GM12878 (cell line): Measurements from ENCODE around the gene AP3D1. TPM values are rescaled to one million over a fixed set of nuclear protein-coding genes. Genes with fewer than 3 reads are reported as not detected.

ENCODE experiments used
- ATF7 ChIP-seq: fragments of 450-650 bp; IDR thresholded peaks from 2 replicates; pipeline ENCODE4 v1.6.1; 2016; ENCODE audit warnings: low read depth, mild to moderate bottlenecking
- BRCA1 ChIP-seq: IDR thresholded peaks from 2 replicates; pipeline ENCODE4 v1.6.1; 2011; ENCODE audit warnings: low read depth, low read length, improper control_type of control experiment
- CBFB ChIP-seq: IDR thresholded peaks from 2 replicates; pipeline ENCODE4 v1.6.1; 2016; ENCODE audit warnings: antibody characterized with exemption, low read depth
- CHD2 ChIP-seq: IDR thresholded peaks from 2 replicates; pipeline ENCODE4 v1.6.1; 2011; ENCODE audit warnings: low read depth, low read length, improper control_type of control experiment, borderline replicate concordance
- JUND ChIP-seq: IDR thresholded peaks from 2 replicates; pipeline ENCODE4 v1.6.1; 2012; ENCODE audit warnings: low read depth, mild to moderate bottlenecking, low read length, improper control_type of control experiment, moderate library complexity
- KLF5 ChIP-seq: fragments of 450-650 bp; IDR thresholded peaks from 2 replicates; pipeline ENCODE4 v1.6.1; 2014; ENCODE audit warnings: mild to moderate bottlenecking; ENCODE audit not compliant: partially characterized antibody
- POLR2AphosphoS2 ChIP-seq: IDR thresholded peaks from 2 replicates; pipeline ENCODE4 v1.6.1; 2011; ENCODE audit warnings: low read depth, mild to moderate bottlenecking, low read length, improper control_type of control experiment, moderate library complexity
- RB1 ChIP-seq: fragments of 450-650 bp; formaldehyde crosslinking; IDR thresholded peaks from 2 replicates; pipeline ENCODE4 v1.6.1; 2017; ENCODE audit warnings: mild to moderate bottlenecking, borderline replicate concordance
- RELA ChIP-seq: fragments of 450-650 bp; IDR thresholded peaks from 2 replicates; pipeline ENCODE4 v1.8.0; 2014; ENCODE audit warnings: borderline replicate concordance; ENCODE audit not compliant: partially characterized antibody
- SIN3A ChIP-seq: IDR thresholded peaks from 2 replicates; pipeline ENCODE4 v1.6.1; 2012; ENCODE audit warnings: low read depth, low read length, improper control_type of control experiment
- SRF ChIP-seq, 2 experiments: IDR thresholded peaks; 2 replicates each; pipeline ENCODE4 v1.6.1; 2011; ENCODE audit warnings: low read depth in 2 of 2, low read length in 2 of 2, mild to moderate bottlenecking in 1 of 2, moderate library complexity in 1 of 2
- TCF12 ChIP-seq: IDR thresholded peaks from 2 replicates; pipeline ENCODE4 v1.6.1; 2011; ENCODE audit warnings: low read depth, mild to moderate bottlenecking, low read length
- ZNF207 ChIP-seq: fragments of 450-650 bp; IDR thresholded peaks from 2 replicates; pipeline ENCODE4 v1.6.1; 2014; ENCODE audit warnings: antibody characterized with exemption, mild to moderate bottlenecking, borderline replicate concordance
- ZNF24 ChIP-seq: fragments of 450-650 bp; IDR thresholded peaks from 2 replicates; pipeline ENCODE4 v1.6.1; 2017; ENCODE audit warnings: antibody characterized with exemption, mild to moderate bottlenecking
- ZSCAN29 ChIP-seq: fragments of 450-650 bp; IDR thresholded peaks from 2 replicates; pipeline ENCODE4 v1.6.1; 2017; ENCODE audit warnings: mild to moderate bottlenecking, moderate library complexity
- polyA plus RNA-seq, 11 experiments: library from polyadenylated mRNA; depleted of rRNA in 4 of 11; unstranded in 6 of 11; stranded (reverse) in 5 of 11; fragments of >200 nt; fragmentation: Nextera tagmentation in 4 of 11; fragmentation: Illumina TruSeq in 1 of 11; extraction: Ambion mirVana in 4 of 11; extraction: Trizol in 1 of 11; gene quantifications; 1 replicate in 1 of 11; 2 replicates in 10 of 11; pipeline versions ENCODE4 v1.2.1 to v1.2.3, GENCODE V29; 2011 to 2016; ENCODE audit warnings: inconsistent platforms in 2 of 11, missing spikeins in 2 of 11, low read depth in 1 of 11
- total RNA-seq, 4 experiments: library from RNA; depleted of rRNA in 3 of 4; stranded (reverse); fragments of >200 nt in 3 of 4; fragmentation: Illumina TruSeq in 1 of 4; extraction: Trizol in 1 of 4; gene quantifications; 2 replicates each; pipeline versions ENCODE4 v1.2.1 to v1.2.3, GENCODE V29; 2013 to 2021
- TF ChIP-seq, protein P1 (sequence below): fragments of 450-650 bp; IDR thresholded peaks from 2 replicates; pipeline ENCODE4 v1.6.1; 2016; ENCODE audit warnings: mild to moderate bottlenecking
- TF ChIP-seq, protein P2 (sequence below): IDR thresholded peaks from 2 replicates; pipeline ENCODE4 v1.6.1; 2012; ENCODE audit warnings: mild to moderate bottlenecking, low read depth, low read length
- TF ChIP-seq, protein P3 (sequence below): IDR thresholded peaks from 2 replicates; pipeline ENCODE4 v1.6.1; 2011; ENCODE audit warnings: borderline replicate concordance, low read depth, mild to moderate bottlenecking, moderate library complexity, low read length; ENCODE audit not compliant: insufficient read depth, poor library complexity, severe bottlenecking
- TF ChIP-seq, protein P4 (sequence below), 3 experiments: IDR thresholded peaks in 2 of 3; conservative IDR thresholded peaks in 1 of 3; 2 replicates each; pipeline ENCODE4 v1.5.1; 2011; ENCODE audit warnings: low read depth in 3 of 3, low read length in 3 of 3, mild to moderate bottlenecking in 3 of 3, control low read depth in 2 of 3, moderate library complexity in 2 of 3, inconsistent platforms in 1 of 3, mixed read lengths in 1 of 3; ENCODE audit not compliant: control insufficient read depth in 2 of 3, insufficient read depth in 1 of 3; ENCODE audit errors: extremely low read depth in 1 of 3

The AP3D1 gene
- total and polyA plus RNA-seq, 10 of the 15 experiments (the other 5 are each of a cell fraction or from before 2014, with no cell fraction given): 1.5 to 108 (median 59.1) TPM

DNA sequence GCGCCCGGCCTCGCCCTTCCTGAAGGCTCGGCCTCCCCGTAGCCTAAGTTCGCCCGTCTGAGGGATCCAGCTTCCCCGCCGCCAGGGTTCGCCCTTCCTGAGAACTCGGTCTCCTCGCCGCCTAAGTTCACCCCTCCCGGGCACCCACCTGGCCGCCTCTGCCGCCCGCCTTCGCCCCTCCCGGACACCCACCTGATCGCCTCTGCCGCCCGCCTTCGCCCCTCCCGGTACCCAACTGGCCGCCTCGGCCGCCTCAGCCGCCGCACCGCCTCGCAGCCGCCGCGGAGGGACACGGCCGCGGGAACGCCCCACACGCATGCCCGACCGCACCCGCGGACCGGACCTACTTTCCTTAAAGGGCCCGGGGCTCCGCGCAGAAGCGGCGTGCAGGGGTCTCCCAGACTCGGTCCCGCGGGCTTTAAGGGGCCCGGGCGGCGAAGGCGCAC is 55.3 kb downstream of the AP3D1 start, which contains the start of gene MOB3A (continued):
- TF ChIP-seq, protein P1, sequence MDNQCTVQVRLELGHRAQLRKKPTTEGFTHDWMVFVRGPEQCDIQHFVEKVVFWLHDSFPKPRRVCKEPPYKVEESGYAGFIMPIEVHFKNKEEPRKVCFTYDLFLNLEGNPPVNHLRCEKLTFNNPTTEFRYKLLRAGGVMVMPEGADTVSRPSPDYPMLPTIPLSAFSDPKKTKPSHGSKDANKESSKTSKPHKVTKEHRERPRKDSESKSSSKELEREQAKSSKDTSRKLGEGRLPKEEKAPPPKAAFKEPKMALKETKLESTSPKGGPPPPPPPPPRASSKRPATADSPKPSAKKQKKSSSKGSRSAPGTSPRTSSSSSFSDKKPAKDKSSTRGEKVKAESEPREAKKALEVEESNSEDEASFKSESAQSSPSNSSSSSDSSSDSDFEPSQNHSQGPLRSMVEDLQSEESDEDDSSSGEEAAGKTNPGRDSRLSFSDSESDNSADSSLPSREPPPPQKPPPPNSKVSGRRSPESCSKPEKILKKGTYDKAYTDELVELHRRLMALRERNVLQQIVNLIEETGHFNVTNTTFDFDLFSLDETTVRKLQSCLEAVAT: peak; percentile 93
- TF ChIP-seq KLF5 (peak; percentile 91), CHD2 (peak; percentile 98), ZSCAN29 (0 out of 2 replicates have a peak, but pooled peaks have one; percentile 51), ZNF207 (peak; percentile 97), SIN3A (peak; percentile 90), JUND (no peak), RB1 (peak; percentile 97), POLR2AphosphoS2 (0 out of 2 replicates have a peak, but pooled peaks have one; percentile 56), ZNF24 (peak; percentile 51; the same call in 1 of the 2 replicates), RELA (peak; percentile 88), SRF (IDR thresholded peaks at IDR 0.05; ENCODE audit: low read depth in 2 of 2, low read length in 2 of 2) (no peak), TCF12 (peak; percentile 66; the same call in 1 of the 2 replicates), ATF7 (no peak; the same call in 1 of the 2 replicates), BRCA1 (0 out of 2 replicates have a peak, but pooled peaks have one; percentile 42), CBFB (peak; percentile 26; the same call in 1 of the 2 replicates)
- TF ChIP-seq, protein P2, sequence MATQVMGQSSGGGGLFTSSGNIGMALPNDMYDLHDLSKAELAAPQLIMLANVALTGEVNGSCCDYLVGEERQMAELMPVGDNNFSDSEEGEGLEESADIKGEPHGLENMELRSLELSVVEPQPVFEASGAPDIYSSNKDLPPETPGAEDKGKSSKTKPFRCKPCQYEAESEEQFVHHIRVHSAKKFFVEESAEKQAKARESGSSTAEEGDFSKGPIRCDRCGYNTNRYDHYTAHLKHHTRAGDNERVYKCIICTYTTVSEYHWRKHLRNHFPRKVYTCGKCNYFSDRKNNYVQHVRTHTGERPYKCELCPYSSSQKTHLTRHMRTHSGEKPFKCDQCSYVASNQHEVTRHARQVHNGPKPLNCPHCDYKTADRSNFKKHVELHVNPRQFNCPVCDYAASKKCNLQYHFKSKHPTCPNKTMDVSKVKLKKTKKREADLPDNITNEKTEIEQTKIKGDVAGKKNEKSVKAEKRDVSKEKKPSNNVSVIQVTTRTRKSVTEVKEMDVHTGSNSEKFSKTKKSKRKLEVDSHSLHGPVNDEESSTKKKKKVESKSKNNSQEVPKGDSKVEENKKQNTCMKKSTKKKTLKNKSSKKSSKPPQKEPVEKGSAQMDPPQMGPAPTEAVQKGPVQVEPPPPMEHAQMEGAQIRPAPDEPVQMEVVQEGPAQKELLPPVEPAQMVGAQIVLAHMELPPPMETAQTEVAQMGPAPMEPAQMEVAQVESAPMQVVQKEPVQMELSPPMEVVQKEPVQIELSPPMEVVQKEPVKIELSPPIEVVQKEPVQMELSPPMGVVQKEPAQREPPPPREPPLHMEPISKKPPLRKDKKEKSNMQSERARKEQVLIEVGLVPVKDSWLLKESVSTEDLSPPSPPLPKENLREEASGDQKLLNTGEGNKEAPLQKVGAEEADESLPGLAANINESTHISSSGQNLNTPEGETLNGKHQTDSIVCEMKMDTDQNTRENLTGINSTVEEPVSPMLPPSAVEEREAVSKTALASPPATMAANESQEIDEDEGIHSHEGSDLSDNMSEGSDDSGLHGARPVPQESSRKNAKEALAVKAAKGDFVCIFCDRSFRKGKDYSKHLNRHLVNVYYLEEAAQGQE: no peak
- TF ChIP-seq, protein P3, sequence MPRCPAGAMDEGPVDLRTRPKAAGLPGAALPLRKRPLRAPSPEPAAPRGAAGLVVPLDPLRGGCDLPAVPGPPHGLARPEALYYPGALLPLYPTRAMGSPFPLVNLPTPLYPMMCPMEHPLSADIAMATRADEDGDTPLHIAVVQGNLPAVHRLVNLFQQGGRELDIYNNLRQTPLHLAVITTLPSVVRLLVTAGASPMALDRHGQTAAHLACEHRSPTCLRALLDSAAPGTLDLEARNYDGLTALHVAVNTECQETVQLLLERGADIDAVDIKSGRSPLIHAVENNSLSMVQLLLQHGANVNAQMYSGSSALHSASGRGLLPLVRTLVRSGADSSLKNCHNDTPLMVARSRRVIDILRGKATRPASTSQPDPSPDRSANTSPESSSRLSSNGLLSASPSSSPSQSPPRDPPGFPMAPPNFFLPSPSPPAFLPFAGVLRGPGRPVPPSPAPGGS: peak; percentile 67
- TF ChIP-seq, protein P4, sequence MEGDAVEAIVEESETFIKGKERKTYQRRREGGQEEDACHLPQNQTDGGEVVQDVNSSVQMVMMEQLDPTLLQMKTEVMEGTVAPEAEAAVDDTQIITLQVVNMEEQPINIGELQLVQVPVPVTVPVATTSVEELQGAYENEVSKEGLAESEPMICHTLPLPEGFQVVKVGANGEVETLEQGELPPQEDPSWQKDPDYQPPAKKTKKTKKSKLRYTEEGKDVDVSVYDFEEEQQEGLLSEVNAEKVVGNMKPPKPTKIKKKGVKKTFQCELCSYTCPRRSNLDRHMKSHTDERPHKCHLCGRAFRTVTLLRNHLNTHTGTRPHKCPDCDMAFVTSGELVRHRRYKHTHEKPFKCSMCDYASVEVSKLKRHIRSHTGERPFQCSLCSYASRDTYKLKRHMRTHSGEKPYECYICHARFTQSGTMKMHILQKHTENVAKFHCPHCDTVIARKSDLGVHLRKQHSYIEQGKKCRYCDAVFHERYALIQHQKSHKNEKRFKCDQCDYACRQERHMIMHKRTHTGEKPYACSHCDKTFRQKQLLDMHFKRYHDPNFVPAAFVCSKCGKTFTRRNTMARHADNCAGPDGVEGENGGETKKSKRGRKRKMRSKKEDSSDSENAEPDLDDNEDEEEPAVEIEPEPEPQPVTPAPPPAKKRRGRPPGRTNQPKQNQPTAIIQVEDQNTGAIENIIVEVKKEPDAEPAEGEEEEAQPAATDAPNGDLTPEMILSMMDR (IDR thresholded peaks at IDR 0.05 in 2 of 3, conservative IDR thresholded peaks at IDR 0.05 in 1 of 3; ENCODE audit: control insufficient read depth in 2 of 3, extremely low read depth in 1 of 3, insufficient read depth in 1 of 3, low read depth in 3 of 3, low read length in 3 of 3): peak; percentile 21 to 44 (median 38); a peak in 4 of 6 replicates
